Stimulated activated CD8-positive, alpha-beta memory T cell treated with anti-CD3 and anti-CD28 coated beads, Interleukin-15, amount 100 ng/mL, for 1 hour (primary cell): Measurements from ENCODE around the gene GALE.

Source experiments
- DNase-seq: peaks from one replicate; pipeline ENCODE4 v3.0.0-alpha.2; 2020; ENCODE audit warnings: low read depth

The GALE gene

GRCh38 chr1:23751050-23751814, 49.3 kb downstream of the GALE start:
- no peak for DNase-seq

- DNase-seq: no peak
Observed at GRCh38 chr1:23748016-23748415, 52.5 kb downstream of the GALE start.
